ENCODE data around the gene SPAG5. TPM values are rescaled to one million over a fixed set of nuclear protein-coding genes. Genes with fewer than 3 reads are reported as not detected.

SPAG5 gene
- total RNA-seq, 4 donors from 2014 or later, result 10.0 to 28.3 (median 16.2) TPM

- H3K4me1 ChIP-seq, result peaks cover 12 to 44% (median 13%) of the 10 kb centered on the region in 3 donors
- WGBS, 2 donors, result 83 to 95% methylated on average over 4 to 9 of the region's 14 CpGs
- intact Hi-C loops (cut with DNase I), result no loop called here
These were observed 51.7 kb downstream of the SPAG5 start for GRCh38 chr17:28547096-28547622.

DNA sequence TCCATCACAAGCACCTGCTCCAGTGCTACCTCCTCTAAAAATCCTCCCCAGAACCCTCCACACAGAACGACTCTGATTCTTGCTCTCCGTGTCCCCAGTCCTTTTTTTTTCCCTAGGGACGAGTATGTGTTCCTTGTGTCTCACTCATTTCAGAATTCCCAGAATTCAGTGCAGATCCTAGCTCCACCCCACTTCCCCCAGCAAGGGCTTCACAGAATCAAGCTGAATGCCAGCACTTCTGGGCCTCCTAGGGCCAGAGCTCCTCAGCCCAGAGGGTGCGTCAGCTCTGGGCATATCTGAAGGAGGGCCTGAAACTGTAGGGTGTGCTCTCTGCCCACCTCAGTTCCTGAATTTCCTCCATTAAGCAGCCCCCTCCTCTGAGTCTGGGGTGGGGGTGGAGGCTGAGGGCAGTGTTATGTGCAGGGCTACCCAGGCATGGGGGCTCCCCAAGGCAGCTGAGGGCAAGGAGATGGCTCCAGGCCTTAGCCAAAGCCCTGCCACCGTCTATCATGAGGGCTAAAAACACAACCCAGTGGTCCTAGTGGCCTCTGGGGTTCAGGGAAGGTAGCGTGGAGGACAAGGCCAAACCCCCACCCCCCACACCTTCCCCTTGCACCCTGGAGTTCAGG is 52.9 kb downstream of the SPAG5 start:
- 64 to 80% methylated on average over 4 of the region's 6 CpGs for WGBS, 2 donors
- H3K4me3 ChIP-seq, result no peak overlapping the region
- H3K9me3 ChIP-seq, result no peaks in the 10 kb centered on the region
- TF ChIP-seq, protein P1, sequence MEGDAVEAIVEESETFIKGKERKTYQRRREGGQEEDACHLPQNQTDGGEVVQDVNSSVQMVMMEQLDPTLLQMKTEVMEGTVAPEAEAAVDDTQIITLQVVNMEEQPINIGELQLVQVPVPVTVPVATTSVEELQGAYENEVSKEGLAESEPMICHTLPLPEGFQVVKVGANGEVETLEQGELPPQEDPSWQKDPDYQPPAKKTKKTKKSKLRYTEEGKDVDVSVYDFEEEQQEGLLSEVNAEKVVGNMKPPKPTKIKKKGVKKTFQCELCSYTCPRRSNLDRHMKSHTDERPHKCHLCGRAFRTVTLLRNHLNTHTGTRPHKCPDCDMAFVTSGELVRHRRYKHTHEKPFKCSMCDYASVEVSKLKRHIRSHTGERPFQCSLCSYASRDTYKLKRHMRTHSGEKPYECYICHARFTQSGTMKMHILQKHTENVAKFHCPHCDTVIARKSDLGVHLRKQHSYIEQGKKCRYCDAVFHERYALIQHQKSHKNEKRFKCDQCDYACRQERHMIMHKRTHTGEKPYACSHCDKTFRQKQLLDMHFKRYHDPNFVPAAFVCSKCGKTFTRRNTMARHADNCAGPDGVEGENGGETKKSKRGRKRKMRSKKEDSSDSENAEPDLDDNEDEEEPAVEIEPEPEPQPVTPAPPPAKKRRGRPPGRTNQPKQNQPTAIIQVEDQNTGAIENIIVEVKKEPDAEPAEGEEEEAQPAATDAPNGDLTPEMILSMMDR (IDR thresholded peaks at IDR 0.05), result no peak
- TF ChIP-seq POLR2A (IDR thresholded peaks at IDR 0.05), result no peak
- H3K27ac ChIP-seq, result no peak overlapping the region
- no peak for DNase-seq
- peaks cover 0 to 17% (median 0%) of the 10 kb centered on the region in 3 donors for H3K36me3 ChIP-seq
- peaks cover 2 to 31% (median 4%) of the 10 kb centered on the region in 3 donors for H3K4me1 ChIP-seq
- intact Hi-C loops (cut with DNase I), result no loop called here
- H3K27me3 ChIP-seq, result no peaks in the 10 kb centered on the region

More at GRCh38 chr17:28547096-28547622, 51.7 kb downstream of the SPAG5 start:
- DNase-seq, result no peak
- H3K27ac ChIP-seq, result no peak overlapping the region
- TF ChIP-seq POLR2A (IDR thresholded peaks at IDR 0.05), result no peak
- TF ChIP-seq, protein P1 (IDR thresholded peaks at IDR 0.05), result no peak
- H3K4me3 ChIP-seq, result no peak overlapping the region
- H3K9me3 ChIP-seq, result no peaks in the 10 kb centered on the region
- H3K27me3 ChIP-seq, result no peaks in the 10 kb centered on the region
- H3K36me3 ChIP-seq, result peaks cover 0 to 17% (median 0%) of the 10 kb centered on the region in 3 donors

DNA sequence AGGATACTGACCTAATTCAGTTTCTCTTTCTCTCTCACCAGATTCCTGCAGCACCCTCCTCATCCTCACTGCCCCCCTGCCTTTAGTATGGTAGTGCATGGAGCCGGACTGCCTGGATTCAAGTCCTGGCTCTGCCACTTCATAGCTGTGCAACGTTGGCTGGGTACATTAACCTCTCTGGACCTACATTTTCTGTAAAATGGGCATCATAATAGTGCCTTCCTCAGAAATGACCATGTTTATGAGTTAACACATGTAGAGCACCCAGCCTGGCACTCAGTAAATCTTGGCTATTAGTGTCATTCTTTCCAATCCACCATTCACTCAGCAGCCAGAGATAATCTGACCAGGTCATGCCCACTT is 53.7 kb downstream of the SPAG5 start:
- no peak overlapping the region for H3K27ac ChIP-seq
- H3K9me3 ChIP-seq, result no peaks in the 10 kb centered on the region
- no peak for DNase-seq
- peaks cover 0 to 30% (median 0%) of the 10 kb centered on the region in 3 donors for H3K4me1 ChIP-seq
- WGBS, 2 donors, result 61 to 85% methylated on average over 2 of the region's 2 CpGs
- no peak overlapping the region for H3K4me3 ChIP-seq
- peaks cover 0 to 17% (median 0%) of the 10 kb centered on the region in 3 donors for H3K36me3 ChIP-seq
- H3K27me3 ChIP-seq, result no peaks in the 10 kb centered on the region
- TF ChIP-seq, protein P1 (IDR thresholded peaks at IDR 0.05), result no peak
- no peak for TF ChIP-seq POLR2A (IDR thresholded peaks at IDR 0.05)
- intact Hi-C loops (cut with DNase I), result no loop called here

- no peak for DNase-seq
- no peak overlapping the region for H3K4me3 ChIP-seq
- H3K27me3 ChIP-seq, result no peaks in the 10 kb centered on the region
- TF ChIP-seq, protein P1 (IDR thresholded peaks at IDR 0.05), result no peak
- TF ChIP-seq POLR2A (IDR thresholded peaks at IDR 0.05), result no peak
- H3K4me1 ChIP-seq, result peaks cover 0 to 26% (median 0%) of the 10 kb centered on the region in 3 donors
- WGBS, 2 donors, result 72 to 81% methylated on average over 3 to 4 of the region's 4 CpGs
- no peak overlapping the region for H3K27ac ChIP-seq
- intact Hi-C loops (cut with DNase I), result no loop called here
- H3K36me3 ChIP-seq, result peaks cover 0 to 17% (median 0%) of the 10 kb centered on the region in 3 donors
- no peaks in the 10 kb centered on the region for H3K9me3 ChIP-seq
These were observed 54.3 kb downstream of the SPAG5 start for GRCh38 chr17:28544402-28545140.

DNA sequence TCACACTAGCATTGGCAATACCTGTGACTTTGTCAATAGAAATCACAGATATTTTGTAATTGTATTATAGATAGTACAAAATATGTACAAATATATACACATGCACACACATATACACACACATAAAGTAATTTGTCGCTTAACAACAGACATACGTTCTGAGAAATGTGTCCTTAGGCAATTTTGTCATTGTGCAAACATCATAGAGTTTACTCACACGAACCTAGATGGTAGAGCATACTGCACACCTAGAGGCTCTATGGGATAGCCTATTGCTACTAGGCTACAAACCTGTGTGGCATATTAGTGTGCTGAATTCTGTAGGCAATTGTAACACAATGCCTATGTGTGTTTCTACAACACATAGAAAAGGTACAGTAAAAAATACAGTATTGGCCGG is 57.4 kb downstream of the SPAG5 start:
- TF ChIP-seq POLR2A (IDR thresholded peaks at IDR 0.05), result no peak
- TF ChIP-seq, protein P1 (IDR thresholded peaks at IDR 0.05), result no peak
- H3K4me1 ChIP-seq, result peaks cover 0 to 8% (median 0%) of the 10 kb centered on the region in 3 donors
- no peaks in the 10 kb centered on the region for H3K27me3 ChIP-seq
- H3K4me3 ChIP-seq, result no peak overlapping the region
- DNase-seq, result no peak
- H3K36me3 ChIP-seq, result peaks cover 0 to 19% (median 0%) of the 10 kb centered on the region in 3 donors
- H3K9me3 ChIP-seq, result no peaks in the 10 kb centered on the region
- intact Hi-C loops (cut with DNase I), result loop anchor here (2.0 kb wide), 1 partner anchor 49 kb away; no protein-coding TSS in a partner anchor
- H3K27ac ChIP-seq, result no peak overlapping the region
- WGBS, 2 donors, result 69 to 72% methylated on average over 4 of the region's 4 CpGs

Measured in esophagus squamous epithelium (tissue), 5 donors.